Right ventricle myocardium inferior (tissue), 1 donor: ENCODE results near the gene RNGTT. TPM values are rescaled to one million over a fixed set of nuclear protein-coding genes. Genes with fewer than 3 reads are reported as not detected.

Experiments
- ATAC-seq: fragments of 200-7000 bp; cut with Tn5 transposase; one replicate; pipeline ENCODE4 v1.9.1; 2020; ENCODE audit warnings: mild to moderate bottlenecking, moderate library complexity
- DNase-seq: peaks from one replicate; pipeline ENCODE4 v3.0.0; 2021; ENCODE audit errors: missing footprints
- intact Hi-C: fragments of 100-400 bp; cut with DNase I; formaldehyde crosslinking; loops from one replicate; pipeline ENCODE4 v1.11.0; 2022
- total RNA-seq: library from RNA; stranded (reverse); fragmentation: NEBNext Ultra II Directional; extraction: Animal tissue kit (Norgen Biotek cat#: 25700); gene quantifications from one replicate; pipeline ENCODE4 v1.2.1, GENCODE V29; 2021
- donor health status: DM: no; HTN: yes; CAD: no; lungs with severe emphysema.

The RNGTT gene
- total RNA-seq, 1 donor from 2014 or later: 7.0 TPM

GRCh38 chr6:88708197-88708744, 255.1 kb downstream of the RNGTT start:
- intact Hi-C loops: no loop called here
- ATAC-seq (no peak), DNase-seq (no peak)

GRCh38 chr6:88705601-88706000, 257.8 kb downstream of the RNGTT start:
- ATAC-seq: no peak
- no peak for DNase-seq
- intact Hi-C loops: no loop called here

GRCh38 chr6:88704980-88705379, 258.4 kb downstream of the RNGTT start:
- intact Hi-C loops: no loop called here
- DNase-seq (no peak), ATAC-seq (no peak)

- intact Hi-C loops: no loop called here
- DNase-seq: no peak
Observed at GRCh38 chr6:88702956-88703556, 260.4 kb downstream of the RNGTT start.

GRCh38 chr6:88698661-88699060, 264.8 kb downstream of the RNGTT start:
- ATAC-seq (no peak), DNase-seq (no peak)
- intact Hi-C loops: no loop called here

More at GRCh38 chr6:88702956-88703556, 260.4 kb downstream of the RNGTT start:
- no peak for ATAC-seq

GRCh38 chr6:88695937-88696336, 267.5 kb downstream of the RNGTT start:
- DNase-seq (no peak), ATAC-seq (no peak)
- intact Hi-C loops: no loop called here

GRCh38 chr6:88683734-88684133, 279.7 kb downstream of the RNGTT start:
- intact Hi-C loops: no loop called here
- DNase-seq (no peak), ATAC-seq (no peak)

- intact Hi-C loops: no loop called here
- DNase-seq (no peak), ATAC-seq (no peak)
Observed at GRCh38 chr6:88680654-88681053, 282.8 kb downstream of the RNGTT start.

- ATAC-seq (no peak), DNase-seq (no peak)
- intact Hi-C loops: no loop called here
Observed at GRCh38 chr6:88679841-88680240, 283.6 kb downstream of the RNGTT start.

GRCh38 chr6:88677356-88677755, 286.1 kb downstream of the RNGTT start:
- intact Hi-C loops: no loop called here
- DNase-seq (no peak), ATAC-seq (no peak)

- intact Hi-C loops: no loop called here
- DNase-seq: no peak
- ATAC-seq: no peak
Observed at GRCh38 chr6:88671624-88672023, 291.8 kb downstream of the RNGTT start.

- DNase-seq: no peak
- intact Hi-C loops: no loop called here
- no peak for ATAC-seq
Observed at GRCh38 chr6:88670369-88670768, 293.0 kb downstream of the RNGTT start.

- intact Hi-C loops: no loop called here
- DNase-seq: no peak
- no peak for ATAC-seq
Observed at GRCh38 chr6:88669475-88669874, 293.9 kb downstream of the RNGTT start.

- DNase-seq: no peak
- no peak for ATAC-seq
- intact Hi-C loops: no loop called here
Observed at GRCh38 chr6:88666901-88667300, 296.5 kb downstream of the RNGTT start.

GRCh38 chr6:88665131-88665530, 298.3 kb downstream of the RNGTT start:
- ATAC-seq (no peak), DNase-seq (no peak)
- intact Hi-C loops: no loop called here

- ATAC-seq (no peak), DNase-seq (no peak)
- intact Hi-C loops: no loop called here
Observed at GRCh38 chr6:88663801-88664200, 299.6 kb downstream of the RNGTT start.

GRCh38 chr6:88662653-88663174, 300.7 kb downstream of the RNGTT start:
- ATAC-seq: no peak

GRCh38 chr6:88662163-88662580, 301.2 kb downstream of the RNGTT start:
- intact Hi-C loops: no loop called here
- ATAC-seq (no peak), DNase-seq (no peak)

More at GRCh38 chr6:88662653-88663174, 300.7 kb downstream of the RNGTT start:
- no peak for DNase-seq
- intact Hi-C loops: no loop called here

- intact Hi-C loops: no loop called here
- ATAC-seq (no peak), DNase-seq (no peak)
Observed at GRCh38 chr6:88661136-88661535, 302.3 kb downstream of the RNGTT start.

GRCh38 chr6:88655586-88655985, 307.8 kb downstream of the RNGTT start:
- ATAC-seq (no peak), DNase-seq (no peak)
- intact Hi-C loops: no loop called here

GRCh38 chr6:88653936-88654335, 309.5 kb downstream of the RNGTT start:
- ATAC-seq (no peak), DNase-seq (no peak)
- intact Hi-C loops: no loop called here
